HEK293 (cell line): ENCODE results near the gene DDC.

Source experiments
- CTCF ChIP-seq: fragments of 450-650 bp; formaldehyde crosslinking; IDR thresholded peaks from 2 replicates; pipeline ENCODE4 v1.5.1; 2016; ENCODE audit warnings: missing biosample characterization, missing genetic modification characterization
- PATZ1 ChIP-seq: fragments of 450-650 bp; formaldehyde crosslinking; IDR thresholded peaks from 2 replicates; pipeline ENCODE4 v1.5.1; 2016; ENCODE audit warnings: missing biosample characterization, missing genetic modification characterization
- RBAK ChIP-seq: fragments of 450-650 bp; formaldehyde crosslinking; IDR thresholded peaks from 2 replicates; pipeline ENCODE4 v1.5.1; 2016; ENCODE audit warnings: missing biosample characterization, missing genetic modification characterization
- YY1 ChIP-seq: fragments of 450-650 bp; formaldehyde crosslinking; IDR thresholded peaks from 2 replicates; pipeline ENCODE4 v1.5.1; 2018; ENCODE audit warnings: missing biosample characterization, missing genetic modification characterization
- ZNF24 ChIP-seq: fragments of 450-650 bp; formaldehyde crosslinking; IDR thresholded peaks from 2 replicates; pipeline ENCODE4 v1.5.1; 2016; ENCODE audit warnings: missing biosample characterization, missing genetic modification characterization
- ZNF626 ChIP-seq: fragments of 450-650 bp; sonication (Bioruptor Pico); formaldehyde crosslinking; IDR thresholded peaks from 2 replicates; pipeline ENCODE4 v1.5.1; 2018; ENCODE audit warnings: missing biosample characterization, missing genetic modification characterization, inconsistent platforms
- ZNF76 ChIP-seq: fragments of 450-650 bp; formaldehyde crosslinking; IDR thresholded peaks from 2 replicates; pipeline ENCODE4; 2016; ENCODE audit warnings: low read depth, missing biosample characterization, missing genetic modification characterization, borderline replicate concordance

GRCh38 chr7:50422858-50423257 is 142.3 kb downstream of the DDC start:
- TF ChIP-seq CTCF (tag by site-specific recombination) (no peak), RBAK (tag by site-specific recombination) (no peak), ZNF76 (no peak), ZNF24 (tag by site-specific recombination) (no peak), YY1 (tag by site-specific recombination) (no peak), ZNF626 (tag by site-specific recombination) (no peak), PATZ1 (tag by site-specific recombination) (no peak)
